ENCODE results near the gene PIGH.
A peak's percentile ranks its signal among the peaks of the same experiment; 100 is the strongest.
"Not testable (repeated sequence)": the region's sequence is repeated elsewhere in the genome, so short reads cannot be mapped to it uniquely, and the experiment has no call there.

Gene PIGH

GRCh38 chr14:67607646-67608045 lies 7.6 kb upstream of the PIGH start:
- DNase-seq, result no peak

GRCh38 chr14:67602995-67603545 lies 3.0 kb upstream of the PIGH start:
- DNase-seq, result no peak

- no peak for DNase-seq
These were observed 2.0 kb upstream of the PIGH start for GRCh38 chr14:67602076-67602475.

GRCh38 chr14:67600562-67600974 lies 500 bp upstream of the PIGH start:
- not testable (repeated sequence) for DNase-seq

- no peak for DNase-seq
These were observed 4.7 kb downstream of the PIGH start for GRCh38 chr14:67595392-67595791.

- not testable (repeated sequence) for DNase-seq
These were observed 6.4 kb downstream of the PIGH start for GRCh38 chr14:67593650-67594049.

GRCh38 chr14:67589204-67589770 lies 10.8 kb downstream of the PIGH start:
- no peak for DNase-seq

GRCh38 chr14:67586369-67586768 lies 13.7 kb downstream of the PIGH start:
- no peak for DNase-seq

GRCh38 chr14:67584978-67585377 lies 15.1 kb downstream of the PIGH start:
- DNase-seq, result no peak

- peak; percentile 32 for DNase-seq
These were observed 16.1 kb downstream of the PIGH start for GRCh38 chr14:67583711-67584644.

- DNase-seq, result no peak
These were observed 18.0 kb downstream of the PIGH start for GRCh38 chr14:67582061-67582460.

- no peak for DNase-seq
These were observed 18.4 kb downstream of the PIGH start for GRCh38 chr14:67581643-67582042.

- no peak for DNase-seq
These were observed 19.5 kb downstream of the PIGH start for GRCh38 chr14:67580336-67581171.

- no peak for DNase-seq
These were observed 20.4 kb downstream of the PIGH start for GRCh38 chr14:67579636-67580035.

GRCh38 chr14:67579040-67579439 lies 21.0 kb downstream of the PIGH start:
- DNase-seq, result no peak

GRCh38 chr14:67577909-67578749 lies 21.9 kb downstream of the PIGH start:
- DNase-seq, result no peak

GRCh38 chr14:67577181-67577808 lies 22.8 kb downstream of the PIGH start:
- DNase-seq, result no peak

- DNase-seq, result no peak
These were observed 23.7 kb downstream of the PIGH start for GRCh38 chr14:67576216-67576955.

- DNase-seq, result no peak
These were observed 24.4 kb downstream of the PIGH start for GRCh38 chr14:67575684-67576083.

GRCh38 chr14:67574806-67575205 lies 25.3 kb downstream of the PIGH start:
- DNase-seq, result no peak

GRCh38 chr14:67574156-67574555 lies 25.9 kb downstream of the PIGH start:
- no peak for DNase-seq

All from activated CD4-positive, alpha-beta T cell treated with anti-CD3 and anti-CD28 coated beads, Interleukin-2, amount 50 U/mL, for 16 hours (primary cell).